Karpas-422 (cell line): Measurements from ENCODE around the gene OR6P1. TPM values are rescaled to one million over a fixed set of nuclear protein-coding genes. Genes with fewer than 3 reads are reported as not detected.

Experiments
- DNase-seq: peaks from one replicate; pipeline ENCODE4 v3.0.0-alpha.2; 2015
- H2AFZ ChIP-seq: fragments of 200-600 bp; sonication (generic); 2 replicates; pipeline ENCODE4 v1.6.1; 2014; ENCODE audit warnings: antibody characterized with exemption, low read length, mixed read lengths
- H3K27ac ChIP-seq: fragments of 200-600 bp; sonication (generic); 2 replicates; pipeline ENCODE4 v1.5.1; 2014; ENCODE audit warnings: mild to moderate bottlenecking, low read length, moderate library complexity
- H3K27me3 ChIP-seq: fragments of 200-600 bp; sonication (generic); 2 replicates; pipeline ENCODE4 v1.6.1; 2014; ENCODE audit warnings: low read length, mixed read lengths
- H3K36me3 ChIP-seq: fragments of 200-600 bp; sonication (generic); 2 replicates; pipeline ENCODE4 v1.6.1; 2014; ENCODE audit warnings: low read length, mixed read lengths; ENCODE audit not compliant: insufficient read depth
- H3K4me1 ChIP-seq: fragments of 200-600 bp; sonication (generic); 2 replicates; pipeline ENCODE4 v1.6.1; 2014; ENCODE audit warnings: mild to moderate bottlenecking, low read length, mixed read lengths
- H3K4me2 ChIP-seq: fragments of 200-600 bp; sonication (generic); 2 replicates; pipeline ENCODE4 v1.6.1; 2014; ENCODE audit warnings: low read length, low read depth, mild to moderate bottlenecking; ENCODE audit not compliant: poor library complexity, severe bottlenecking
- H3K4me3 ChIP-seq: fragments of 200-600 bp; sonication (generic); 2 replicates; pipeline ENCODE4 v1.5.1; 2014; ENCODE audit warnings: mild to moderate bottlenecking, antibody characterized with exemption, low read length, mixed read lengths
- H3K79me2 ChIP-seq: fragments of 200-600 bp; sonication (generic); 2 replicates; pipeline ENCODE4 v1.6.1; 2014; ENCODE audit warnings: mild to moderate bottlenecking, low read length, mixed read lengths
- H3K9ac ChIP-seq: fragments of 200-600 bp; sonication (generic); 2 replicates; pipeline ENCODE4 v1.6.0; 2014; ENCODE audit warnings: low read length
- H3K9me2 ChIP-seq: fragments of 200-600 bp; sonication (generic), shearing (Covaris generic); replicated peaks from 2 replicates; pipeline ENCODE4 v1.6.0; 2014; ENCODE audit warnings: mild to moderate bottlenecking, low read length, moderate library complexity; ENCODE audit not compliant: insufficient read depth
- H3K9me3 ChIP-seq: fragments of 300-700, 200-600 bp; sonication (generic); 2 replicates; pipeline ENCODE4 v1.6.1; 2014; ENCODE audit warnings: low read length, mixed read lengths
- H4K20me1 ChIP-seq: fragments of 200-600 bp; sonication (generic); 2 replicates; pipeline ENCODE4 v1.6.1; 2014; ENCODE audit warnings: mild to moderate bottlenecking, antibody characterized with exemption, low read length, low read depth; ENCODE audit not compliant: insufficient read depth
- total RNA-seq: library from RNA; depleted of rRNA; stranded (reverse); fragments of >200 nt; shearing (Covaris generic); gene quantifications from 2 replicates; pipeline ENCODE4 v1.2.3, GENCODE V29; 2014; ENCODE audit warnings: low replicate concordance; rRNA removed

OR6P1 gene
- not detected in 2 replicates for total RNA-seq

- no peaks in the 10 kb centered on the region for H3K4me1 ChIP-seq
- no peaks in the 10 kb centered on the region for H3K9me3 ChIP-seq
- H3K9ac ChIP-seq, result no peak within 1 kb of the TSS
- DNase-seq, result no peak
- H3K79me2 ChIP-seq, result no peaks in the 10 kb centered on the region
- H4K20me1 ChIP-seq, result no peaks in the 10 kb centered on the region
- no peaks in the 10 kb centered on the region for H3K36me3 ChIP-seq
- H2AFZ ChIP-seq, result no peak within 1 kb of the TSS
- no peaks in the 10 kb centered on the region for H3K27me3 ChIP-seq
- H3K27ac ChIP-seq, result no peak within 1 kb of the TSS
- H3K9me2 ChIP-seq, result no peaks in the 10 kb centered on the region
- H3K4me3 ChIP-seq, result no peak within 1 kb of the TSS
- H3K4me2 ChIP-seq, result no peak within 1 kb of the TSS
These were observed at the start of gene OR6P1 for GRCh38 chr1:158570480-158570879. Gene OR6P1 (minus strand): TSS chr1:158570580. CDS start chr1:158563604, 6,976 bp downstream.

GRCh38 chr1:158613764-158614163 is 43.4 kb upstream of the OR6P1 start:
- Histone ChIP-seq H4K20me1 (no peaks in the 10 kb centered on the region), H3K9me2 (no peaks in the 10 kb centered on the region), H3K9ac (no peak overlapping the region), H3K4me3 (no peak overlapping the region), H3K79me2 (no peaks in the 10 kb centered on the region), H2AFZ (no peak overlapping the region), H3K36me3 (no peaks in the 10 kb centered on the region), H3K27me3 (no peaks in the 10 kb centered on the region), H3K9me3 (no peaks in the 10 kb centered on the region), H3K27ac (no peak overlapping the region), H3K4me1 (no peaks in the 10 kb centered on the region), H3K4me2 (no peak overlapping the region)
- no peak for DNase-seq

GRCh38 chr1:158611916-158612315 is 41.5 kb upstream of the OR6P1 start:
- Histone ChIP-seq H2AFZ (no peak overlapping the region), H3K79me2 (no peaks in the 10 kb centered on the region), H3K27me3 (no peaks in the 10 kb centered on the region), H3K36me3 (no peaks in the 10 kb centered on the region), H3K4me1 (no peaks in the 10 kb centered on the region), H4K20me1 (no peaks in the 10 kb centered on the region), H3K27ac (no peak overlapping the region), H3K9me2 (no peaks in the 10 kb centered on the region), H3K4me2 (no peak overlapping the region), H3K9me3 (no peaks in the 10 kb centered on the region), H3K9ac (no peak overlapping the region), H3K4me3 (no peak overlapping the region)
- no peak for DNase-seq

GRCh38 chr1:158607296-158607695 is 36.9 kb upstream of the OR6P1 start:
- Histone ChIP-seq H3K36me3 (no peaks in the 10 kb centered on the region), H2AFZ (no peak overlapping the region), H3K79me2 (no peaks in the 10 kb centered on the region), H3K27ac (no peak overlapping the region), H3K9me2 (no peaks in the 10 kb centered on the region), H3K9ac (no peak overlapping the region), H4K20me1 (no peaks in the 10 kb centered on the region), H3K4me3 (no peak overlapping the region), H3K27me3 (no peaks in the 10 kb centered on the region), H3K9me3 (no peaks in the 10 kb centered on the region), H3K4me2 (no peak overlapping the region), H3K4me1 (no peaks in the 10 kb centered on the region)
- DNase-seq, result no peak

GRCh38 chr1:158604968-158605367 is 34.6 kb upstream of the OR6P1 start, which contains the start of gene OR10Z1:
Gene OR10Z1 (plus strand): TSS chr1:158605268. CDS start chr1:158606439, 1,171 bp downstream.
- H3K79me2 ChIP-seq, result no peaks in the 10 kb centered on the region
- no peaks in the 10 kb centered on the region for H3K36me3 ChIP-seq
- no peak for DNase-seq
- H4K20me1 ChIP-seq, result no peaks in the 10 kb centered on the region
- H3K4me3 ChIP-seq, result no peak within 1 kb of the TSS
- H3K4me1 ChIP-seq, result no peaks in the 10 kb centered on the region
- no peak within 1 kb of the TSS for H3K9ac ChIP-seq
- H3K27ac ChIP-seq, result no peak within 1 kb of the TSS
- H3K4me2 ChIP-seq, result no peak within 1 kb of the TSS
- no peaks in the 10 kb centered on the region for H3K9me3 ChIP-seq
- H3K9me2 ChIP-seq, result no peaks in the 10 kb centered on the region
- H2AFZ ChIP-seq, result no peak within 1 kb of the TSS
- no peaks in the 10 kb centered on the region for H3K27me3 ChIP-seq

GRCh38 chr1:158600735-158601134 is 30.4 kb upstream of the OR6P1 start:
- Histone ChIP-seq H3K9me3 (peaks cover 4% of the 10 kb centered on the region; the same call in 1 of the 2 replicates), H3K4me3 (no peak overlapping the region), H3K27ac (no peak overlapping the region), H3K9me2 (no peaks in the 10 kb centered on the region; the same call in 1 of the 2 replicates), H3K4me2 (no peak overlapping the region), H3K4me1 (no peaks in the 10 kb centered on the region), H3K36me3 (no peaks in the 10 kb centered on the region), H4K20me1 (no peaks in the 10 kb centered on the region), H3K9ac (no peak overlapping the region), H3K79me2 (no peaks in the 10 kb centered on the region), H2AFZ (no peak overlapping the region), H3K27me3 (0 out of 2 replicates have a peak, but pooled peaks cover 4% of the 10 kb centered on the region)
- no peak for DNase-seq

- Histone ChIP-seq H2AFZ (no peak overlapping the region), H3K79me2 (no peaks in the 10 kb centered on the region)
- no peak for DNase-seq
These were observed 16.6 kb upstream of the OR6P1 start for GRCh38 chr1:158586942-158587341.

GRCh38 chr1:158583962-158584361 is 13.6 kb upstream of the OR6P1 start:
- Histone ChIP-seq H3K9ac (no peak overlapping the region), H2AFZ (no peak overlapping the region), H3K27ac (no peak overlapping the region)

More at GRCh38 chr1:158586942-158587341, 16.6 kb upstream of the OR6P1 start:
- Histone ChIP-seq H3K9me3 (no peaks in the 10 kb centered on the region), H3K27me3 (no peaks in the 10 kb centered on the region), H3K9ac (no peak overlapping the region), H3K4me2 (no peak overlapping the region), H3K9me2 (no peaks in the 10 kb centered on the region), H3K36me3 (no peaks in the 10 kb centered on the region), H3K4me1 (no peaks in the 10 kb centered on the region), H4K20me1 (no peaks in the 10 kb centered on the region), H3K27ac (no peak overlapping the region), H3K4me3 (no peak overlapping the region)

More at GRCh38 chr1:158583962-158584361, 13.6 kb upstream of the OR6P1 start:
- H3K79me2 ChIP-seq, result no peaks in the 10 kb centered on the region
- H3K9me3 ChIP-seq, result no peaks in the 10 kb centered on the region
- no peaks in the 10 kb centered on the region for H3K9me2 ChIP-seq
- H3K27me3 ChIP-seq, result no peaks in the 10 kb centered on the region
- no peaks in the 10 kb centered on the region for H3K36me3 ChIP-seq
- no peak overlapping the region for H3K4me2 ChIP-seq
- H3K4me1 ChIP-seq, result no peaks in the 10 kb centered on the region
- DNase-seq, result no peak
- no peaks in the 10 kb centered on the region for H4K20me1 ChIP-seq
- H3K4me3 ChIP-seq, result no peak overlapping the region
